SK-N-SH treated with all-trans-retinoic acid at 6 μM for 48 hours (cell line): ENCODE data around the gene SRBD1.
A peak's percentile ranks its signal among the peaks of the same experiment; 100 is the strongest.

Source experiments
- ATAC-seq: fragments of 200-7000 bp; cut with Tn5 transposase; 3 replicates; pipeline ENCODE4 v1.9.1; 2020; ENCODE audit warnings: mild to moderate bottlenecking, moderate library complexity
- ARNTL ChIP-seq: fragments of 450-650 bp; formaldehyde crosslinking; IDR thresholded peaks from 2 replicates; pipeline ENCODE4 v1.5.0; 2020; ENCODE audit warnings: low read depth, mild to moderate bottlenecking, moderate library complexity, borderline replicate concordance
- BACH2 ChIP-seq: fragments of 250-450 bp; sonication (Bioruptor Pico); IDR thresholded peaks from 2 replicates; pipeline ENCODE4 v1.9.0; 2021; ENCODE audit warnings: mild to moderate bottlenecking, borderline replicate concordance
- GLIS3 ChIP-seq: fragments of 250-450 bp; sonication (Bioruptor Pico); IDR thresholded peaks from 2 replicates; pipeline ENCODE4 v1.5.0; 2020; ENCODE audit warnings: mild to moderate bottlenecking, moderate library complexity
- ISL1 ChIP-seq: fragments of 250-450 bp; sonication (Bioruptor Pico); IDR thresholded peaks from 2 replicates; pipeline ENCODE4 v2.1.2; 2022; ENCODE audit warnings: mild to moderate bottlenecking, moderate library complexity
- OSR1 ChIP-seq: fragments of 250-450 bp; sonication (Bioruptor Pico); IDR thresholded peaks from 2 replicates; pipeline ENCODE4 v1.8.0; 2022; ENCODE audit warnings: moderate library complexity, mild to moderate bottlenecking, inconsistent platforms
- PPARA ChIP-seq: fragments of 250-450 bp; sonication (Bioruptor Pico); IDR thresholded peaks from 2 replicates; pipeline ENCODE4 v1.5.0; 2020; ENCODE audit warnings: mild to moderate bottlenecking, borderline replicate concordance
- RARB ChIP-seq: fragments of 250-450 bp; sonication (Bioruptor Pico); IDR thresholded peaks from 2 replicates; pipeline ENCODE4 v1.8.0; 2021; ENCODE audit warnings: mild to moderate bottlenecking, moderate library complexity
- SNAI2 ChIP-seq: fragments of 250-450 bp; sonication (Bioruptor Pico); IDR thresholded peaks from 2 replicates; pipeline ENCODE4 v1.5.0; 2020; ENCODE audit warnings: mild to moderate bottlenecking, moderate library complexity
- TCF4 ChIP-seq: fragments of 250-450 bp; sonication (Bioruptor Pico); IDR thresholded peaks from 2 replicates; pipeline ENCODE4 v1.8.0; 2021; ENCODE audit warnings: mild to moderate bottlenecking, moderate library complexity, borderline replicate concordance
- TOX ChIP-seq: fragments of 250-450 bp; sonication (Bioruptor Pico); IDR thresholded peaks from 2 replicates; pipeline ENCODE4 v1.8.0; 2021; ENCODE audit warnings: mild to moderate bottlenecking, moderate library complexity, borderline replicate concordance
- ZC3H10 ChIP-seq: fragments of 250-450 bp; sonication (Bioruptor Pico); IDR thresholded peaks from 2 replicates; pipeline ENCODE4 v1.5.1; 2021; ENCODE audit warnings: mild to moderate bottlenecking, moderate library complexity
- ZFP3 ChIP-seq: fragments of 250-450 bp; sonication (Bioruptor Pico); IDR thresholded peaks from 2 replicates; pipeline ENCODE4 v1.5.0; 2020; ENCODE audit warnings: mild to moderate bottlenecking, moderate library complexity
- ZFP30 ChIP-seq: fragments of 450-650 bp; formaldehyde crosslinking; IDR thresholded peaks from 2 replicates; pipeline ENCODE4 v1.5.0; 2022; ENCODE audit warnings: mild to moderate bottlenecking, moderate library complexity
- ZNF565 ChIP-seq: fragments of 450-650 bp; formaldehyde crosslinking; conservative IDR thresholded peaks from 2 replicates; pipeline ENCODE4 v1.5.0; 2020; ENCODE audit warnings: low read depth, mild to moderate bottlenecking, moderate library complexity
- ZNF70 ChIP-seq: fragments of 450-650 bp; formaldehyde crosslinking; IDR thresholded peaks from 2 replicates; pipeline ENCODE4 v1.5.0; 2020; ENCODE audit warnings: mild to moderate bottlenecking, moderate library complexity
- ZNF8 ChIP-seq: fragments of 450-650 bp; formaldehyde crosslinking; IDR thresholded peaks from 2 replicates; pipeline ENCODE4 v1.5.0; 2020; ENCODE audit warnings: mild to moderate bottlenecking, moderate library complexity
- TF ChIP-seq, protein P1 (sequence below): fragments of 250-450 bp; sonication (Bioruptor Pico); IDR thresholded peaks from 2 replicates; pipeline ENCODE4 v1.8.0; 2021; ENCODE audit warnings: low read depth, mild to moderate bottlenecking, moderate library complexity, borderline replicate concordance
- TF ChIP-seq, protein P2 (sequence below): fragments of 250-450 bp; sonication (Bioruptor Pico); IDR thresholded peaks from 2 replicates; pipeline ENCODE4 v1.5.0; 2020; ENCODE audit warnings: mild to moderate bottlenecking, moderate library complexity
- TF ChIP-seq, protein P3 (sequence below): fragments of 250-450 bp; sonication (Bioruptor Pico); IDR thresholded peaks from 2 replicates; pipeline ENCODE4 v1.8.0; 2020; ENCODE audit warnings: mild to moderate bottlenecking, moderate library complexity, borderline replicate concordance
- TF ChIP-seq, protein P4 (sequence below): fragments of 250-450 bp; sonication (Bioruptor Pico); IDR thresholded peaks from 2 replicates; pipeline ENCODE4 v1.5.1; 2021; ENCODE audit warnings: mild to moderate bottlenecking, moderate library complexity

Gene SRBD1

DNA sequence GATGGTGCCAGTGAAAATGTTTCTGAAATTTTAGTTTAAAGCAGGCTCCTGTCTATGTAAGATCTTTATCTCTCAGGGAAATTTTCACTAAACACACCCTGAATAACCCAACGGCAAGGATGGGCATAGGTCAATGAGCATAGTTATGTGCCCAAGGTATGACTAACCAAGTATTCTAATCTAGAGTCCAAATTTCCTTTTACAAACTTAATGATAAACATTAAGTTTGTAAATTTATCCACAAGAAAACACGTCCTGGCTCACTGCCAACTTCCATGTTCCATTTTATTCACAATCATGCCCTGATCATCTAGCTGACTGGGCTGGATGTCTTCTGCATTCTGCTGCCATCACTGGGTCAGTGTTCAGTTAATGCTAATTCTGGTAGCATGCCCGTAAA lies 151.2 kb downstream of the SRBD1 start:
- no peak for ATAC-seq
- TF ChIP-seq TOX (CRISPR knock-in tag) (no peak), GLIS3 (CRISPR knock-in tag) (no peak)

DNA sequence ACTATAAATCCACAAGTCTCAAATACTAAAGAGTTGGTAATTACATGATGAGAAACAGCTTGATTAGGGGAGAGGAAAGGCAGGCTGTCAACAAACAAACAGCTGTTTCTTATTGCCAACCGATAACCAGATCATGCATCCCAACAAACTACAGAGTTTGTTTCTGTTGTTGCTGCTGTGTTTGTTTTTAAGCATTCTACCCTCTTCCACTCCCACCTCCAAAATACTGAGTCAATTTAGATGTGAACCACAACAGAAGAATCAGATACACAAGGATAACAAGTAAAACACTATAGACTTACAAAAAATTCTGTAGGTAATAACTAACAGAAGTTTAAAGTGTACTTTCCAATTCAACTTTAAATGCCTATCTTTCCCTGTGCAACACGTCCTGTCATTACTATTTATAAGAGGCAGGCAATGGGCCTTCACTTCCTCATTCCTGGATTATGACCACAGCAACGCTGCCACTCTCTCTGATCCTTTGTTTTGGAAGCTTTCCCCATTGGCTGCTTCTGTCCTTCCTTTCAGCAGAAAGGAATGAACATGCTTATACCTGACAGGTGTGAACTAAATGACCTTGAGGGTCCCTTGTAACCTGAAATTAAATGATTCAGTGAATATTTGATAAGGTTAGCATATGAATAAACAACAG lies 152.0 kb downstream of the SRBD1 start:
- peak; percentile 98 for ATAC-seq
- TF ChIP-seq ISL1 (CRISPR knock-in tag) (0 out of 2 replicates have a peak, but pooled peaks have one; percentile 17), ZFP30 (no peak)
- TF ChIP-seq, protein P1, sequence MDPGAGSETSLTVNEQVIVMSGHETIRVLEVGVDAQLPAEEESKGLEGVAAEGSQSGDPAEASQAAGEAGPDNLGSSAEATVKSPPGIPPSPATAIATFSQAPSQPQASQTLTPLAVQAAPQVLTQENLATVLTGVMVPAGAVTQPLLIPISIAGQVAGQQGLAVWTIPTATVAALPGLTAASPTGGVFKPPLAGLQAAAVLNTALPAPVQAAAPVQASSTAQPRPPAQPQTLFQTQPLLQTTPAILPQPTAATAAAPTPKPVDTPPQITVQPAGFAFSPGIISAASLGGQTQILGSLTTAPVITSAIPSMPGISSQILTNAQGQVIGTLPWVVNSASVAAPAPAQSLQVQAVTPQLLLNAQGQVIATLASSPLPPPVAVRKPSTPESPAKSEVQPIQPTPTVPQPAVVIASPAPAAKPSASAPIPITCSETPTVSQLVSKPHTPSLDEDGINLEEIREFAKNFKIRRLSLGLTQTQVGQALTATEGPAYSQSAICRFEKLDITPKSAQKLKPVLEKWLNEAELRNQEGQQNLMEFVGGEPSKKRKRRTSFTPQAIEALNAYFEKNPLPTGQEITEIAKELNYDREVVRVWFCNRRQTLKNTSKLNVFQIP (CRISPR knock-in tag): no peak

DNA sequence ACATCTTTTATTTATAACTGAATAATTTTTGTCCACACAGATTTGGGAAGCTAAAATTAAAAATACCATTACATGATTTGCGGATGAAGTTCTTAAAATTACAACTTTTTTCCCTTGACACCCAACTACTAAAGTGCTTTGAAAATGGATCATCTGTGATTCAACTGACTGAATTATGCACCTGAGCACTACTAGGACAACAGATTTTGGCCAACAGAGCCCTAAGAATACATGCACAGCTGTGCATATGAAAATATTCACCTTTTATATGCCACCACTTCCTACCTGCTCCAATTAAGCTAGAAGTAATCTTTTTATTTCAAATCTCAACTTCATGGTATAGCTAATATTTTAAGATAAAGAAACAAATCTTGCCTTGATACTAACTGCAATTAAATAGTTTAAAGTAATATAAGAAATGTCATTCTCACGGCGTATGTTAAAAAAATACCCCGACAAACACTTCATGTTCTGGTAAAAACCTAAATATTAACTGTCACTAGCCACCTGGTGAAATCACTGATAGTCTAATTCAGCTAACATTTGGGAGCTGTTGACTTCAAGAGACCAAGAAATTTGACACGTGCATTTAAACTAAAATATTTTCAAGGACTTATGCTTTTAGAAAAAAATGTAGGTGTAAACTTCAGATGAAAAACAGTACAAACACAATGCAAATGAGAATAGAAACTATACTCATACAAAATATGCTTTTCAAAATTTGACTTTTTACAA lies 153.7 kb downstream of the SRBD1 start:
- ATAC-seq: no peak
- TF ChIP-seq ZNF8 (CRISPR knock-in tag) (no peak), GLIS3 (CRISPR knock-in tag) (no peak)
- TF ChIP-seq, protein P2, sequence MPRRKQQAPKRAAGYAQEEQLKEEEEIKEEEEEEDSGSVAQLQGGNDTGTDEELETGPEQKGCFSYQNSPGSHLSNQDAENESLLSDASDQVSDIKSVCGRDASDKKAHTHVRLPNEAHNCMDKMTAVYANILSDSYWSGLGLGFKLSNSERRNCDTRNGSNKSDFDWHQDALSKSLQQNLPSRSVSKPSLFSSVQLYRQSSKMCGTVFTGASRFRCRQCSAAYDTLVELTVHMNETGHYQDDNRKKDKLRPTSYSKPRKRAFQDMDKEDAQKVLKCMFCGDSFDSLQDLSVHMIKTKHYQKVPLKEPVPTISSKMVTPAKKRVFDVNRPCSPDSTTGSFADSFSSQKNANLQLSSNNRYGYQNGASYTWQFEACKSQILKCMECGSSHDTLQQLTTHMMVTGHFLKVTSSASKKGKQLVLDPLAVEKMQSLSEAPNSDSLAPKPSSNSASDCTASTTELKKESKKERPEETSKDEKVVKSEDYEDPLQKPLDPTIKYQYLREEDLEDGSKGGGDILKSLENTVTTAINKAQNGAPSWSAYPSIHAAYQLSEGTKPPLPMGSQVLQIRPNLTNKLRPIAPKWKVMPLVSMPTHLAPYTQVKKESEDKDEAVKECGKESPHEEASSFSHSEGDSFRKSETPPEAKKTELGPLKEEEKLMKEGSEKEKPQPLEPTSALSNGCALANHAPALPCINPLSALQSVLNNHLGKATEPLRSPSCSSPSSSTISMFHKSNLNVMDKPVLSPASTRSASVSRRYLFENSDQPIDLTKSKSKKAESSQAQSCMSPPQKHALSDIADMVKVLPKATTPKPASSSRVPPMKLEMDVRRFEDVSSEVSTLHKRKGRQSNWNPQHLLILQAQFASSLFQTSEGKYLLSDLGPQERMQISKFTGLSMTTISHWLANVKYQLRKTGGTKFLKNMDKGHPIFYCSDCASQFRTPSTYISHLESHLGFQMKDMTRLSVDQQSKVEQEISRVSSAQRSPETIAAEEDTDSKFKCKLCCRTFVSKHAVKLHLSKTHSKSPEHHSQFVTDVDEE (CRISPR knock-in tag): no peak
- TF ChIP-seq, protein P3, sequence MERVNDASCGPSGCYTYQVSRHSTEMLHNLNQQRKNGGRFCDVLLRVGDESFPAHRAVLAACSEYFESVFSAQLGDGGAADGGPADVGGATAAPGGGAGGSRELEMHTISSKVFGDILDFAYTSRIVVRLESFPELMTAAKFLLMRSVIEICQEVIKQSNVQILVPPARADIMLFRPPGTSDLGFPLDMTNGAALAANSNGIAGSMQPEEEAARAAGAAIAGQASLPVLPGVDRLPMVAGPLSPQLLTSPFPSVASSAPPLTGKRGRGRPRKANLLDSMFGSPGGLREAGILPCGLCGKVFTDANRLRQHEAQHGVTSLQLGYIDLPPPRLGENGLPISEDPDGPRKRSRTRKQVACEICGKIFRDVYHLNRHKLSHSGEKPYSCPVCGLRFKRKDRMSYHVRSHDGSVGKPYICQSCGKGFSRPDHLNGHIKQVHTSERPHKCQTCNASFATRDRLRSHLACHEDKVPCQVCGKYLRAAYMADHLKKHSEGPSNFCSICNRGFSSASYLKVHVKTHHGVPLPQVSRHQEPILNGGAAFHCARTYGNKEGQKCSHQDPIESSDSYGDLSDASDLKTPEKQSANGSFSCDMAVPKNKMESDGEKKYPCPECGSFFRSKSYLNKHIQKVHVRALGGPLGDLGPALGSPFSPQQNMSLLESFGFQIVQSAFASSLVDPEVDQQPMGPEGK: no peak

DNA sequence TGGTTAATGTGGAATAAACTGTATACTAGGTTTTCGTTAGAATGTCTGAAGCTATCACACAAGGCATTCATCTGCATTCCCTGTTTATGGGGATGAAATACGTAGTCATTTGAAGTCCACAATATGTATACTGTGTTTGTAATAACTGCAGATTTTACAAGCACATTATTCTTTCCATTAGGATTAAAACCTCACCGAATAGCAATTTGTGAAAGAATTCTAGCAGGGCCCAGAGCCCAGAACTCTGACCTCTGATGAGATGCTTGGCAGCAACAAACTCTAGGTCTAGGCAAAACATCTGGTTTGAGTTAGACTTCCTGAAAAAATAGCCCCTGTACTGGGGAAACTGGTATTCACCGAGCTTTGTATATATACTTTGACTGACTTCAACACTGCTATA lies 158.2 kb downstream of the SRBD1 start:
- TF ChIP-seq RARB (CRISPR knock-in tag) (no peak), OSR1 (no peak), ZFP30 (no peak), ARNTL (CRISPR knock-in tag) (no peak), ZC3H10 (CRISPR knock-in tag) (no peak), BACH2 (CRISPR knock-in tag) (no peak), PPARA (no peak), TCF4 (CRISPR knock-in tag) (no peak), ZNF8 (CRISPR knock-in tag) (no peak), TOX (CRISPR knock-in tag) (no peak), GLIS3 (CRISPR knock-in tag) (no peak), SNAI2 (no peak), ZNF70 (CRISPR knock-in tag) (no peak), ZFP3 (no peak), ZNF565 (CRISPR knock-in tag) (no peak)
- TF ChIP-seq, protein P4, sequence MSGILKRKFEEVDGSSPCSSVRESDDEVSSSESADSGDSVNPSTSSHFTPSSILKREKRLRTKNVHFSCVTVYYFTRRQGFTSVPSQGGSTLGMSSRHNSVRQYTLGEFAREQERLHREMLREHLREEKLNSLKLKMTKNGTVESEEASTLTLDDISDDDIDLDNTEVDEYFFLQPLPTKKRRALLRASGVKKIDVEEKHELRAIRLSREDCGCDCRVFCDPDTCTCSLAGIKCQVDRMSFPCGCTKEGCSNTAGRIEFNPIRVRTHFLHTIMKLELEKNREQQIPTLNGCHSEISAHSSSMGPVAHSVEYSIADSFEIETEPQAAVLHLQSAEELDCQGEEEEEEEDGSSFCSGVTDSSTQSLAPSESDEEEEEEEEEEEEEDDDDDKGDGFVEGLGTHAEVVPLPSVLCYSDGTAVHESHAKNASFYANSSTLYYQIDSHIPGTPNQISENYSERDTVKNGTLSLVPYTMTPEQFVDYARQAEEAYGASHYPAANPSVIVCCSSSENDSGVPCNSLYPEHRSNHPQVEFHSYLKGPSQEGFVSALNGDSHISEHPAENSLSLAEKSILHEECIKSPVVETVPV (CRISPR knock-in tag): no peak
- TF ChIP-seq, protein P3: no peak
- TF ChIP-seq, protein P1 (CRISPR knock-in tag): no peak
- TF ChIP-seq, protein P2 (CRISPR knock-in tag): no peak
- peak; percentile 90 for ATAC-seq
